HuH-7 (cell line): ENCODE measurements around the gene OMP.

Source experiments
- DNase-seq: peaks from one replicate; pipeline ENCODE4 v3.0.0; 2011; ENCODE audit warnings: low spot score

Gene OMP

DNA sequence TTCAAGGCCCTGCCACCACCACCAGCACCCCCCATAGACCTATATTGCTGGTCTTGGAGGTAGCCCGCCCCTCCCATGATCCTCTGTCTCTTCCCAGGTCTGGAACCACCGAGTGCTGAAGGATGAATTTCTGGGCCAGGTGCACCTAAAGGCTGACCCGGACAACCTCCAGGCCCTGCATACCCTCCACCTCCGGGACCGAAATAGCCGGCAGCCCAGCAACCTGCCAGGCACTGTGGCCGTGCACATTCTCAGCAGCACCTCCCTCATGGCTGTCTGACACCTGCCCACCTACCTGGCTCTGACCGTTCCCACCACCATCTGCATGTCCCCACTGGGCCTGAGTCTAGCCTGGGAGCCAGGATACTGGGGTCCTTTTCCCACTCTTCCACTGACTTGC is 21.0 kb downstream of the OMP start:
- DNase-seq, result no peak

DNA sequence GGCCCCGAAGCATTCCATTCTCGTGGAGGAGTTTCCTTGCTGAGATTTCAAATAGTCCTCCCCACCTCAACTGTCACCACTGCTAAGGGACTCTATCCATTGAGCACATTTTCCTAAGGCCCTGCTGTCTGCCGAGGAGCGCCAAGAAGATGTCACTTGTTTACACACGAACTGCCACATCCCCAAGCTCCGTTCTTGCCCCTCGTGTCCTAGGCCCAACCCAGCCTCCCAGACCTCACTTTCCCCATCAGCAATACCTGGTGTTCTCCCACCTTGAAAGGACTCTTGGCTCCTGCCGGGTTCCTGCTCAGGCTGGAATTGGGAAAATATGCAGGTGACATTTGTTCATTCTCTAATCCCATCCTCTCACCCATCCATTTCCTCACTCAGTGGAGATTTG is 21.4 kb downstream of the OMP start:
- no peak for DNase-seq

DNA sequence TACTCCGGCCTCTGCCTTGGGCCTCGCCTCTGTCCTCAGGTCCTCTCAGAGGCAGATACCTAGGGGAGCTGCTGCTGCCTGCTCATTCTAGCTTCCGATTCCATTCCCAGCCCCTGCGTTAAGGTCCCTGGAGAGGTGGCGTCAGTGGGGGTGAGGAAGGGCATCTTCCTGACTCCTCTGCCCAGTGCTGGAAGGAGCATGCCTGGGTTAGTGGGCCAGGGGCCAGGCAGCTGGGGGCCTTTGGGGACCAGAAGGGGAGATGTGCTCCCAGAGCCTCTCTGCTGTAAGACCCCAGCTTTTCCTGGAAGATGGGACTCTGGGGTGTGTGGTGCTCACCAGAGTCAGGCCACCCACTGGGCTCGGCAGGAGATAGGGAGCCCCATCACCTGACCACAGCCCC is 21.8 kb downstream of the OMP start:
- DNase-seq, result no peak

DNA sequence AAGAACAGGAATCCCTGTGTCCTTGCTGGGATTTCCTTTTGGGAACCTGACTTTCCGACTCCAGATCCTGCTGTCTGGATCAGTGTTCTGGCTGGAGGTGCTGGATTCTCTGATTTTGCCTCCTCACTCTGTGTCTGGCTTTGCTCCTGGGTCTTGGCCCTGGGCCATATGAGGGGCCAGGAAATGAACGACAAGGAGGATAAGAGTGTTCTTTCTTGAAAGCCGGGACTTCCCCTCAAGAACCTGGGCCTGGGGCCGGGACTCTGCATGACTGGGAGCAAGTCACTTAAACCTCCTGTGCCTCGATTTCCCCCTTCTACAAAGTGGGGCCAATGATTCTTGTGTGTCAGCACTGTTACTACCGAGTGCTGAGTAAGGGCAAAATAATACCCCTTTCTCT is 22.6 kb downstream of the OMP start:
- DNase-seq, result no peak

DNA sequence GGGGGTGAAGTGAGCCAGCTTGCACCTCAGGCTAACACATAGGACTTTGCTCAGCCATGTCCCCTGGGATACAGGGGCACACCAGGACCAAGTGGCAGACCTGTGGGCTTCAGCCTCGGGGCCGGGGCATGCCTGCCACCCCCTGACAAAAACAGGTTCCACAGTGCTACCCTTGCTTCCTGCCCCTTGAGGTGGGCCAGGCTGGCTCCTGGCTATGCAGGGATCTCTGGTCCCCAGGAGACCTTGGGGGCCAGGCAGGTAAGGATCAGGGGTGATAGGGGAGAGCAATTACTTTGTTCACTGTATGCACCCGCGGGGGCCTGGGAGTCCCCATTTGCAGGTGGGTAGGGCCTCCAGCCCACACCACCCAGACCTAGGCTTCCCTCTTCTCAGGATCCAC is 23.1 kb downstream of the OMP start:
- no peak for DNase-seq

DNA sequence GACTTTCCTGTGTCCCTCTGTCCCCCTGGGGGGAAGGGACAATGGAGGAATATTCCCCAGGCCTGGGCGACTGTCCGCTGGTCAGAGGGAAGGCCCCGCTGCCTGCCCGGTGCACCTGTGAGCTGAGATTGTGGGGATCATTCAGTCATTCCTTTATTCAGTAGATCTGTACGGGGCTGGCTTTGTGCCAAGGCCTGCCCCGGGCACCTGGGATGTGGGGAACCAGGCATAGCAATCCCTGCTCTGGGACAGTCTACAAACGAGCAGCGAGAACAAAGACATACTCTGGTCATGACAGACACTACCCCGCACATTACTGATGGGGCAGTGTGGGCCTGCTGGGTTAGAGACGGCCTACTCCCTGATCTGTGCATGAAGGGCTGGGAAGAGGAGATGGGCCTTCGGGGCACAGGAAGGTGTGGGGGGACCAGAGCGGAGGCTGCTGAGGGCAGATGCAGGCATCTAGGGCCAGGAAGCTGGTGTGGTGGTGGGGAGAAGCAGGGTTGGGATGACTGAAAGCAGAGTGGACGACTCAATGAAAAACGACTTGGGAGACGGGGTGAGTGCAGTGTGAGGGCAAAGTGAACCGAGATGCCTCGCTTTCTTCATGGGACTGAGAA is 23.6 kb downstream of the OMP start:
- no peak for DNase-seq

DNA sequence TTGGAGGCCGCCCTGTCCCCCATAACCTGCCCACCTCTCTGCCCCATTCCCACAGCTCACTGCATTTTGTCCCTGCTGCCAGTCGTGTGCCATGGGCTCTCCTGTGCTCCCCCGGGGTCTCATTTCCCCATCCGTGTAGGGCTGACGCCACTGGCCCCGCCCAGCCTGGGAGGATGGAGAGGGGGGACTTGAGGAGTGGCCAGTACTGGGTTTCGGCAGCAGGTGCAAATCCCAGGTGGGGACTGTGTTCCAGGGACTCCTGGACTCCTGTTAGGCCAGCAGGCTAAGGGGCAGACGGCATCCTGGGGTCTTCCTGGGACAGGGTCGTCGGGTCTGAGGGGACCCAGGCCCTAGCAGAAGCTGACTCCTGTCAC is 24.2 kb downstream of the OMP start:
- no peak for DNase-seq

DNA sequence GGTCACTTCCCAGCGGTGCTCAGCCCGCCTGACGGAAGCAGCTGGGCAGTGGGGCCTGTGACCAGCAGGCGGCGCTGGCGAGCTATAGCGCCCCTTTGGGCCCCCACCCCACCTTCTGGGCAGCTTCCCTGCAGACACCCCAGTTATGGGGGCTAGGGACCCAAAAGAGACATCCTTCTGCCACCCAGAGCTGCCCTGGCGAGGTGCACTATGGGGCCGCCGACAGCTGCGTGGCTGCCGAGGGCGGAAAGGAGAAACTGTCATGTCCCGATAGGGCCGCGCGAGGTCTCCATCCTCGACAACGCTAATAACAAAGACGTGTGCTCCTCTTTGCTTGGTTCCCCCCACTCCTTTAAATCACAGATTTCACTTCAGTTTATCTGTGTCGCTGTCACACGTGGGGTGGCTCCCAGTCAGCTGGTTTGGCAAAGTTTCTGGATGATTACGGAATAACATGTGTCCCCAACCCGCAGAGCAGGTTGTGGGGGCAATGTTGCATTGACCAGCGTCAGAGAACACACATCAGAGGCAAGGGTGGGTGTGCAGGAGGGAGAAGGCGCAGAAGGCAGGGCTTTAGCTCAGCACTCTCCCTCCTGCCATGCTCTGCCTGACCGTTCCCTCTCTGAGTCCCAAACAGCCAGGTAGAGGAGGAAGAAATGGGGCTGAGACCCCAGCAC is 24.7 kb downstream of the OMP start:
- peak; percentile 85 for DNase-seq

DNA sequence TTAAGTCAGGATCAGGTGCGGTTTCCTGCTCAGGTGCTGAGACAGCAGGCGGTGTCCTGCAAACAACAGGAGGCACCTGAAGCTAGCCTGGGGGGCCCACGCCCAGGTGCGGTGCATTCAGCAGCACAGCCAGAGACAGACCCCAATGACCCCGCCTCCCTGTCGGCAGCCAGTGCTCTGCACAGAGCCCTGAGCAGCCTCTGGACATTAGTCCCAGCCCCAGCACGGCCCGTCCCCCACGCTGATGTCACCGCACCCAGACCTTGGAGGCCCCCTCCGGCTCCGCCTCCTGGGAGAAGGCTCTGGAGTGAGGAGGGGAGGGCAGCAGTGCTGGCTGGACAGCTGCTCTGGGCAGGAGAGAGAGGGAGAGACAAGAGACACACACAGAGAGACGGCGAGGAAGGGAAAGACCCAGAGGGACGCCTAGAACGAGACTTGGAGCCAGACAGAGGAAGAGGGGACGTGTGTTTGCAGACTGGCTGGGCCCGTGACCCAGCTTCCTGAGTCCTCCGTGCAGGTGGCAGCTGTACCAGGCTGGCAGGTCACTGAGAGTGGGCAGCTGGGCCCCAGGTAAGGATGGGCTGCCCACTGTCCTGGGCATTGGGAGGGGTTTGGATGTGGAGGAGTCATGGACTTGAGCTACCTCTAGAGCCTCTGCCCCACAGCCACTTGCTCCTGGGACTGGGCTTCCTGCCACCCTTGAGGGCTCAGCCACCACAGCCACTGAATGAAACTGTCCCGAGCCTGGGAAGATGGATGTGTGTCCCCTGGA is 25.5 kb downstream of the OMP start, which contains the start of gene MYO7A:
Gene MYO7A (plus strand): TSS at position 327 of the 772 bp plus-strand sequence. CDS start 2,389 bp downstream, outside the sequence.
- DNase-seq, result peak; percentile 93

DNA sequence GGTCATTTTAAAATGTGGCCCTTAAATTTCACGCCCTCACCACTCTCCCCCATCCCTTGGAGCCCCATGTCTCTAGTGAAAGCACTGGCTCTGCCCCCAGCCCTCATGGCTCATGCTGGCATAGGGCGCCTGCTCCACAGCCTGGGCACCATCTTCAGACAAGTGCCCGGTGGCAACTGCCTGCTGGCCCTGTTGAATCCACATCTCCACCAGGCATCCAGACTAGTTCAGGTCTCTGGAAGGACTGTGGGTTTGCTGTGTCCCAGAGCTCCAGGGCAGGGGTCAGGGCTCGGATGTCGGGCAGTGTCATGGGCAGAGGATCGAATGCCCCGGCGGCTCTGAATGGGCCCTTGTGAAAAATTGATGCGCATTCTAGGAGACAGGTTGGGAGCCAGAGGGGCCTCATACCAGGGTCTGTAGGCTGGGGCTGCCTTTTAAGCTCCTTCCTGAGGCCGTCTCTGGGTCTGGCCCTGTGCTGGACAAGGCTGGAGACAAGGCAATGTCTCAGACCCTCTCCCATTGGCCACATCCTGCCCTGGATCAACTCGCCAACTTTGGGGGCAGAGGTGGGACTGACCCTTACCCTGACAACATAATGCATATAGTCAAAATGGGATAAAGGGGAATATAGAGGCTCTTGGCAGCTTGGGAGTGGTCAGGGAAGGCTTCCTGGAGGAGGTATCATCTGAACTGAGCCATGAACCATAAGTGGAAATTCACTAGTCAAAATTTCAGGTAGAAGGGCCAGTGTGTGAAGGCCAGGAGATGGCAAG is 26.6 kb downstream of the OMP start:
- DNase-seq, result no peak

DNA sequence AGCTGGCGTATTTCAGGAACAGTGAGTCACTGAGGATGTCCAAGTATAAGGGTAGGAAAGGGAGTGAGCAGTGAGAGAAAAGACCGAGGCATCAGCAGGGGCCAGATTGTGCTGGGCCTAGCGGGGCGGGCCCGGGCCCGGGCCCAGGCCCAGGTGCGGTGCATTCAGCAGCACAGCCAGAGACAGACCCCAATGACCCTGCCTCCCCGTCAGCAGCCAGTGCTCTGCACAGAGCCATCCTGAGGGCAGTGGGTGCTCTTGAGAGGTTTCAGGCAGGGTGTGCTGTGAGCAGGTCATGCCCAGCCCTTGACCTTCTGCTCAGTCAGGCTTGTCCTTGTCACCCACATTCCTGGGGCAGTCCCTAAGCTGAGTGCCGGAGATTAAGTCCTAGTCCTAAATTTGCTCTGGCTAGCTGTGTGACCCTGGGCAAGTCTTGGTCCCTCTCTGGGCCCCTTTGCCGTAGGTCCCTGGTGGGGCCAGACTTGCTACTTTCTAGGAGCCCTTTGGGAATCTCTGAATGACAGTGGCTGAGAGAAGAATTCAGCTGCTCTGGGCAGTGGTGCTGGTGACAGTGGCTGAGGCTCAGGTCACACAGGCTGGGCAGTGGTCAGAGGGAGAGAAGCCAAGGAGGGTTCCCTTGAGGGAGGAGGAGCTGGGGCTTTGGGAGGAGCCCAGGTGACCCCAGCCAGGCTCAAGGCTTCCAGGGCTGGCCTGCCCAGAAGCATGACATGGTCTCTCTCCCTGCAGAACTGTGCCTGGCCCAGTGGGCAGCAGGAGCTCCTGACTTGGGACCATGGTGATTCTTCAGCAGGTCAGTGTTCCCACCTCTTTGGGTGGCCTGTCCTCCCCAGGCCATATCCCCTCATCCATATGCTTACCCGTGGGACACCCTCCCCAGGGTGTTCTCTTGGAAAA is 27.5 kb downstream of the OMP start:
- no peak for DNase-seq

DNA sequence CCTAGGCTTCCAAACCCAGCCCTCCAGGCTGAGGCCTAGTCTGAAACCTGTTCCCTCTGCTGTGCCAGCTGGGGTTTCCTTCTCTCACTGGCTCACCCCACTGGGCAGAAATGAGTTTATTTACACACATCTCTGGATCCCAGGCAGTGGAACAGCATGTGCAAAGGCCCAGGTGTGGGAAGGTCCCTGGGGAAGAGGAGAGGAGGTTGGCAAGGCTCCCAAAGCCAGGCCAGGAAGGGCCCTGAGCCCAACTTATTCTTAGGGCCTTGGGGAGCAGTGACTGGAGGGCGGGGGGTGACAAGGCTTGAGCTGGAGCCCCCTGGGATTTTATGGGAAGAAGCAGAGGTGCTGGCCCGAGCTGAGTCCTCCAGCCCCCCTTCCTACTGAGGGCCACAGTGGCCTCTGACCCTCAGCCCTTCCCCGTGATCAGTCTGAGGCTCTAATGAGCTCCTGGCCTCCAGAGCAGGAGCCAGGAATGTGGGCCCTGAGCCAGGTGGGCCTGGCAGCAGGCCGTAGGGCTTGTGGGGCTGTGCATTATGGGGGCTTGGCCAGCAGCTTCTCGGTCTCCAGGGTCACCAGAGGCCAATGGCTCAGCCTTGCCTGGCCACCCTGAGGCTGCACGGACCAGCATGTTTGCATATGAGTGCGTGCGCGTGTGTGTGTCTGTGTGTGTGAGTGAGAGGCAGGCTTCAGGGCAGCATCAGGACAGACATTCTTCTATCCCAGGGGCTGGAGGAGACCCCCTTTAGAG is 28.3 kb downstream of the OMP start:
- DNase-seq, result peak; percentile 46

DNA sequence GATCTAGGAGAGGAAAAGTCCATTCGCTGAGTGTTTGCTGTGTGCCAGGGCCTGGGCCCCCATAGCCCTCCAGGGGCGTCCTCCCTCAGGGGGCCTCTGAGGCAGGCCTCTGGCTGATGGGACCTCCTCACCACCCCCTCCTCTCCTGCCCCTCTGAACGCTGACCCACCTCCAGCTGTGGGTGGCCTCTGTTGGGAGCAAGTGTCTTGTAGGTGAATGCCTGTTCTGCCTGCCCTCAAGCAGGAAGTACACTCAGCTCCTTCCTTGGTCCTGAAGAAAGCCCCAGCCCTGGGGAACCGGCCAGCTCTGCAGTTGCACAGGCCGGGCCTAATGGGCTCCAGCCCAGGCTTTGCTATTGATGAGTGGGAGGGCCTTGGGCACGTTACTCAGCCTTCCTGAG is 28.9 kb downstream of the OMP start:
- no peak for DNase-seq

DNA sequence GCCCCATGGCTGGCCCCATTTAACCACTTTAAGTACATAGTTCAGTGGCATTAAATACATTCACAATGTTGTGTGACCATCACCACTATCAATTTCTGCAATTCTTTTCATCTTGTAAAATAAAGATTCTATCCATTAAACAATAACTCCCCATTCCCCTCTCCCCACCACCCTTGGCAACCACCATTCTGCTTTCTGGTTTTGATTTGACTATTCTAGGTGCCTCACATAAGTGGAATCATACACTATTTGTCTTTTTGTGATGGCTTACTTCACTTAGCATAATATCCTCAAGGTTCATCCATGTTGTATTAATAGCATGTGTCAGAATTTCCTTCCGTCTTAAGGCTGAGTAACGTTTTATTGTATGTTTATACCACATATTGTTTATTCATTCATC is 32.4 kb downstream of the OMP start:
- no peak for DNase-seq

DNA sequence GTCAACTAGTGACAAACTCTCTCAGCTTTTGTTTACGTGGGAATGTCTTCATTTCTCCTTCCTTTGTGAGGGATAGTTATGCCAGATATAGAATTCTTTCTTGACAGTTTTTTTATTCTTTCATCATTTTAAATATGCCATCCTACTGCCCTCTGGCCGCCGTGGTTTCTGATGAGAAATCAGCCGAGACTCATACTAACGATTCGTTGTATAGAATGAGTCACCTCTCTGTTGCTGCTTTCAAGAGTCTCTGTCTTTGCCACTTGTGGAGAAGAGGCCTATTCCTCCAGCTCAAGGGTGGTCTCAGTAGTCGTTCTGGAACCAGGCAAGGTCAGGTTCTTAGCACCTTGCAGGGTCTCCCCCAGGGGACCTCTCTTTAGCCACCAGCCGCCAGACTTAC is 33.4 kb downstream of the OMP start:
- no peak for DNase-seq

DNA sequence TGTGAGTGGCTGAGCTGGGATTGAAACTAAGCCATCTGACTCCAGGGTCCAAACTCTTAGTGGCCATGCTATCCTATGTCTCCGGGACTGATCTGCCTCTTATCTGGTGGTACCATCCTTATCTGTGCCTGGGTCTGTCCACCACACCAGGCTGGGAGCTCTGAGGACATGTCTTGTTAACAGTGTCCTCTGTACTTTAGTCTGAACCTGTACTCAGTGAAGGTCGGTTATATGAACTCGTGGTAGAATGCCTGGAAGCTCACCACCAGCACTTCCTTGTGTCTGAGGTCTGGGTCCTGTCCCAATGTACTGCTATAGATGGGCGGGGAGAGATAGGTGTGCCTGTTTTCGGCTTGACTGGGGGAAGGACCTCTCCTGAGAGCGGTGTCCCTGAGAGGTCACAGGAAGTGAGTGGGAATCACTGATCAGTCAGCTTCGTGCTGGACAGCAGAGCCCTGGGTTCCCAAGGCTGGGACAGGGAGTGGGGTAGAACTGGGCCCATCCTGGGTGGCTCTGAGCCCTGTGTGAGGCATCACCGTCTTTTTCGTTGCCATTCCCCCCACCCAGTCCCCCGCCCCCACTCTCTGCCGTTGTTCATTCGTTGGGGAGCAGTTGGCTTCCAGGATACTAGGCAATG is 34.3 kb downstream of the OMP start:
- DNase-seq, result no peak

DNA sequence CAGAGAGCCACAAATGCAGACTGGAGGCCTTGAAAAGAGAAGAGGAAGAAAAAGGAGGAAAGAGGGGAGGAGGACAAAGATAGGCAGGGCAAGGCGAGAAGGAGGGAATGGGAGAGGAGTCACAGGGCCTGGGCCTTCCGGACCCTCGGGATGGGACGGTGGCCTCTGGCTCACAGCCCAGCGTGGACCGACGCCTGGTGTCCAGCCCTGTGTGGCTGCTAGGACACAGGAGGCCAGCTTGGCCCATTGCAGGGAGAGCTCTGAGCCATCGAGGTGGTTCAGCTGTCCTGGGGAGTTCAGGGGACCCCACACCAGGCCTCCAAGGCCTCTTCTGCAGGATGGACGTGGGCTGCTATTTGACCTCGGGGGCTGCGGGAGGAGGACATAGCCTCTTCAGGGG is 34.8 kb downstream of the OMP start:
- no peak for DNase-seq

DNA sequence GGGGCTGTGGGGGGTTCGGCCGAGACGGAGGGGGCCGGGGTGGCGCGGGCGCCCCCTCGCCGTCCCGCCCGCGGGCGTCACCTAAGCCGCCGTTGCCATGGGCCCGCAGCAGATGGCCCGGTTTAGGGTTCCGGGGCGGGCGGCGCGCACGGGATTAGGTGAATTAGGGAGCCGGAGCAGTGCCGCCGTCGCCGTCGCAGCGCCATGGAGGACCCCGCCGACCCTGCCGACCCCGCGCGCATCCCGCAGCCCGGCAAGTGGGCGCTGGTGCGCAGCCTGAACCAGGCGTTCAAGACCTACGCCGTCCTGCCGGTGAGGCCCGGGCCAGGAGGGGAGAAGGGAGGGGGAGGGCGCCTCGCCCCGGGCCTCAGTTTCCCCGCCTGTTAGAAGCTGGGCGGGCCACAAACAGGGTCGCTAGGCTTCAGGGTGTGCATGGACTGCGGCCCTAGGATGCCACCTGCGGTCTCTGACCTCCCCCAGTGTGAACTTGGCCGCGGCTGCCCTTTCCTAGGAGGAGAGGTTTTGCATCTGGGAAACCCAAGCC is 35.5 kb downstream of the OMP start:
- no peak for DNase-seq

DNA sequence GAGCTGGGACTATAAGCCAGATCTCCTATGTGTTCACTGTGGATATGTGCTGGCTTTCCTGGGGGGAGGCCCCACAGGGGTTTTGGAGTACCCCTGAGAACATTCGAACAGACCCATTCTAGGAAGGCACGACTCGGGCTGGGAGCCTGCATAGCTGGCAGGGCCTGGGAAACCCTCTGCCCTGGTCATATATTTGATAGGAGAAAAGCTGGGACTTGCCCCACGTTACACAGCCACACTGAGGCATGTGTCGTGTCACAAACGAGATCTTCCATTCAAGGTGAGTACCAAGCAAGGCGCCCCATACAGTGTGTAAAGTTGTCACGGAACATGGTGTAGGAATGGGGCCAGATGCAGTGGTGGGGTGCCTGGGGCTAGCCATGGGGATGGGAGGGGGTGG is 36.6 kb downstream of the OMP start:
- DNase-seq, result no peak

DNA sequence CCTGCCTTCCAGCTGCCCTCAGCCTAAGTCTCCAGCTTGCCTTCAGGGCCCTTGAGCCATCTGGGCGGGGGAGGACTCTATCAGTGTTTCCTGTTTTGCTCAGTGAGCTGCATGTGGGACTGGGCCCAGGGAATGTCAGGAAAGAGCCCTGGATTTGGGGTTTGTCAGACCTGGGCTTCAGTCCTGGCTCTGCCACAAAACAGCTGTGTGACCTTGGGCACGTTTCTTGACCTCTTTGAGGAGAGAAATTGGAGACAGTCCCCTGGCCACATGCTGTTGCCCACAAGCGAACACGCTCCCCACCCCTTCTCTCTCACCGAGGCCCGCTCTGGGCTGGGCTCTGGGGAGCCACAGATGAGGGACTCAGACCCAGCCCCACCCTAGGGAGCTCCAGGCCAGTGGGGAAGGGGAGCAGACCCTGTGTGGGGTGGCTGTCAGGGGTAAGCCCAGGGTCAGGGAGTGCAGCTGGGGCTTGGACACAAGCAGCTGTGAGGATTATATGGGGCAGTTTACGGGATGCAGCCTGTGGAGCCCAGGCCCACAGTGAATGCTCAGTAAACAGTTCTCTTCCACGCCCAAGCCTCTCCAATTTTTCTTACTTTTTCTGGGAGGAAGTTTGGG is 37.7 kb downstream of the OMP start:
- DNase-seq, result no peak
